ENCODE data around the gene MAU2.

The MAU2 gene

GRCh38 chr19:19320361-19321140, at the start of gene MAU2, which contains the start of gene SUGP1:
TSS of gene MAU2 (plus strand) at chr19:19320829. CDS start at chr19:19320860, 31 bp downstream.
TSS of gene SUGP1 (minus strand) at chr19:19320509. CDS start at chr19:19320496, 13 bp downstream.
- DNase-seq, result peak; percentile 90

GRCh38 chr19:19271828-19272599, 48.6 kb upstream of the MAU2 start:
- no peak for DNase-seq

GRCh38 chr19:19274146-19274545, 46.5 kb upstream of the MAU2 start:
- DNase-seq, result no peak

GRCh38 chr19:19274716-19275565, 45.7 kb upstream of the MAU2 start:
- DNase-seq, result no peak

- peak; percentile 21 for DNase-seq
These were observed 44.2 kb upstream of the MAU2 start for GRCh38 chr19:19276386-19276785.

- DNase-seq, result no peak
These were observed 43.8 kb upstream of the MAU2 start for GRCh38 chr19:19276851-19277250.

GRCh38 chr19:19278315-19278714, 42.3 kb upstream of the MAU2 start:
- no peak for DNase-seq

- DNase-seq, result no peak
These were observed 41.5 kb upstream of the MAU2 start for GRCh38 chr19:19279062-19279612.

GRCh38 chr19:19279853-19280252, 40.8 kb upstream of the MAU2 start:
- DNase-seq, result no peak

GRCh38 chr19:19280561-19280960, 40.1 kb upstream of the MAU2 start:
- no peak for DNase-seq

- no peak for DNase-seq
These were observed 34.9 kb upstream of the MAU2 start for GRCh38 chr19:19285686-19286085.

GRCh38 chr19:19292607-19293006, 28.0 kb upstream of the MAU2 start:
- no peak for DNase-seq

- no peak for DNase-seq
These were observed 25.7 kb upstream of the MAU2 start for GRCh38 chr19:19294914-19295313.

GRCh38 chr19:19296953-19297689, 23.5 kb upstream of the MAU2 start:
- DNase-seq, result no peak

GRCh38 chr19:19297759-19298158, 22.9 kb upstream of the MAU2 start:
- DNase-seq, result no peak

- no peak for DNase-seq
These were observed 20.0 kb upstream of the MAU2 start for GRCh38 chr19:19300613-19301012.

GRCh38 chr19:19303411-19303810, 17.2 kb upstream of the MAU2 start:
- no peak for DNase-seq

GRCh38 chr19:19304186-19304965, 16.3 kb upstream of the MAU2 start:
- DNase-seq, result no peak

GRCh38 chr19:19305066-19305465, 15.6 kb upstream of the MAU2 start:
- no peak for DNase-seq

- no peak for DNase-seq
These were observed 14.9 kb upstream of the MAU2 start for GRCh38 chr19:19305696-19306095.

GRCh38 chr19:19306191-19306590, 14.4 kb upstream of the MAU2 start:
- no peak for DNase-seq

Measured in fibroblast of skin of right biceps (primary cell).